ENCODE measurements around the gene RFX3. TPM values are rescaled to one million over a fixed set of nuclear protein-coding genes. Genes with fewer than 3 reads are reported as not detected.

Gene RFX3
- total and polyA plus RNA-seq, 3 donors from 2014 or later: 29.7 to 45.3 (median 30.7) TPM

DNA sequence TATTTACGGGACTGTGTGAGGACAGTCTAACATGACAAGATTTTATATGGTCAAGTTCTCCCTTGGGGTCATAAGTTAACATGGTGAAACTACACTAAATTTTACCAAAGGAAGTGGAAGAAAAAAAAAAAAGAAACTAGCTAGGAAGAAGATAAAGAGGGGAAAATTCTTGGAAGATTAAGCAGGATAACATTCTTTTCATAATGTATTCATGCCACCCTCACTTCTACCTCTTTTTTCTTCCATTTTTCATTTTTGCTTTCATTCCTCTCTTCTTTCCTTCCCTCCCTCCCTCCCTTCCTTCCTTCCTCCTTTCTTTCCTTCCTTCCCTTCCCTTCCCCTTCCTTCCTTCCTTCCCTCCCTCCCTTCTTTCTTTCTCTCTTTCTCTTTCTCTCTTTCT, 254.6 kb downstream of the RFX3 start:
- no peaks in the 10 kb centered on the region for H3K4me1 ChIP-seq
- intact Hi-C loops (cut with DNase I; ENCODE audit: low total_unique reads): no loop called here
- 94 to 100% methylated on average over 1 of the region's 1 CpG for WGBS, 2 donors
- H3K9me3 ChIP-seq: no peaks in the 10 kb centered on the region
- H3K4me3 ChIP-seq: no peak overlapping the region
- no peak for DNase-seq
- no peaks in the 10 kb centered on the region for H3K27me3 ChIP-seq
- no peaks in the 10 kb centered on the region for H3K36me3 ChIP-seq (ENCODE audit: low read depth, missing control alignments)
- H3K27ac ChIP-seq: no peak overlapping the region
- no peak for TF ChIP-seq POLR2A (IDR thresholded peaks at IDR 0.05)
- TF ChIP-seq, protein P1, sequence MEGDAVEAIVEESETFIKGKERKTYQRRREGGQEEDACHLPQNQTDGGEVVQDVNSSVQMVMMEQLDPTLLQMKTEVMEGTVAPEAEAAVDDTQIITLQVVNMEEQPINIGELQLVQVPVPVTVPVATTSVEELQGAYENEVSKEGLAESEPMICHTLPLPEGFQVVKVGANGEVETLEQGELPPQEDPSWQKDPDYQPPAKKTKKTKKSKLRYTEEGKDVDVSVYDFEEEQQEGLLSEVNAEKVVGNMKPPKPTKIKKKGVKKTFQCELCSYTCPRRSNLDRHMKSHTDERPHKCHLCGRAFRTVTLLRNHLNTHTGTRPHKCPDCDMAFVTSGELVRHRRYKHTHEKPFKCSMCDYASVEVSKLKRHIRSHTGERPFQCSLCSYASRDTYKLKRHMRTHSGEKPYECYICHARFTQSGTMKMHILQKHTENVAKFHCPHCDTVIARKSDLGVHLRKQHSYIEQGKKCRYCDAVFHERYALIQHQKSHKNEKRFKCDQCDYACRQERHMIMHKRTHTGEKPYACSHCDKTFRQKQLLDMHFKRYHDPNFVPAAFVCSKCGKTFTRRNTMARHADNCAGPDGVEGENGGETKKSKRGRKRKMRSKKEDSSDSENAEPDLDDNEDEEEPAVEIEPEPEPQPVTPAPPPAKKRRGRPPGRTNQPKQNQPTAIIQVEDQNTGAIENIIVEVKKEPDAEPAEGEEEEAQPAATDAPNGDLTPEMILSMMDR (IDR thresholded peaks at IDR 0.05): no peak

DNA sequence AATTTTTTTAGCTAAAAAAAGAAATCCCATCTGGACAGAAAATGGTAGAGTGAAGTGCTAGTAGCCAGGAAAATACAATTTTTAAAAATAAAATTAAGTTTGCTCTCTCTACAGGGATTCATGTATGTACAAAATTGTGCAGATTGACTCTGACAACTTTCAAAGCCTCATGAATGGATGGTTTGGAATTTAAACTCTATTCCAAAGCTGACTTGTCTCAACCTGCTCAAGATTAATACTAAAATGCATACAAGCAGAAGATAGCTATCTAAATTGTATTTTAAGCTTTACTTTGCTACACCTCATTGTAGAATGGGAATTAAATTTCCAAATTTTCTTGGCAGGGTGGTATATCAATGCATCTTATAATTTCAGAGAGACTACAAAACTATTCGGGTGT, 257.6 kb downstream of the RFX3 start:
- H3K27me3 ChIP-seq: no peaks in the 10 kb centered on the region
- intact Hi-C loops (cut with DNase I; ENCODE audit: low total_unique reads): no loop called here
- H3K27ac ChIP-seq: no peak overlapping the region
- no peaks in the 10 kb centered on the region for H3K4me1 ChIP-seq
- no peak overlapping the region for H3K4me3 ChIP-seq
- H3K36me3 ChIP-seq (ENCODE audit: low read depth, missing control alignments): no peaks in the 10 kb centered on the region
- no peak for DNase-seq
- TF ChIP-seq, protein P1 (IDR thresholded peaks at IDR 0.05): no peak
- TF ChIP-seq POLR2A (IDR thresholded peaks at IDR 0.05): no peak
- H3K9me3 ChIP-seq: no peaks in the 10 kb centered on the region
- 88 to 93% methylated on average over 1 of the region's 1 CpG for WGBS, 2 donors

DNA sequence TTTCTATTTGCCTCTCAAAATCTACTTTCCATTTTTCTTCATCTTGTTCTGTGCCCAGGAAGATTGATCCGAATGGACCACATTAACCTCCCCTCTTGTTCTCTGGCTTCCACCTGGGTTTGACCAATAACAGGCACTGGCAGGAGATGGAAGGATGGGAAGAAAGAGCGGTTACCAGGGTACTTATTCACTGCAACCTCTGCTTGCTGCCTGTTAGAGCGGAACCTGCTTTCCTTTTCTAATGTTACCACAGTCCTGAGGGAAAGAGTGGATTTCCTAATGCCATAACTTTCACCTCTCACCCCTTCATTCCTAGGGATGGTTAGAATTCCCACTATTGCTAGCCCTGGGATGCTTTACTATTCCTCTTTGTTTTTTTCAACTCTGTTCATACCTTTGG, 262.1 kb downstream of the RFX3 start:
- 92 to 95% methylated on average over 3 of the region's 3 CpGs for WGBS, 2 donors
- H3K9me3 ChIP-seq: no peaks in the 10 kb centered on the region
- H3K4me3 ChIP-seq: no peak overlapping the region
- H3K27me3 ChIP-seq: no peaks in the 10 kb centered on the region
- TF ChIP-seq, protein P1 (IDR thresholded peaks at IDR 0.05): no peak
- no peak for TF ChIP-seq POLR2A (IDR thresholded peaks at IDR 0.05)
- intact Hi-C loops (cut with DNase I; ENCODE audit: low total_unique reads): no loop called here
- H3K4me1 ChIP-seq: no peaks in the 10 kb centered on the region
- H3K27ac ChIP-seq: no peak overlapping the region
- no peak for DNase-seq
- H3K36me3 ChIP-seq (ENCODE audit: low read depth, missing control alignments): no peaks in the 10 kb centered on the region

DNA sequence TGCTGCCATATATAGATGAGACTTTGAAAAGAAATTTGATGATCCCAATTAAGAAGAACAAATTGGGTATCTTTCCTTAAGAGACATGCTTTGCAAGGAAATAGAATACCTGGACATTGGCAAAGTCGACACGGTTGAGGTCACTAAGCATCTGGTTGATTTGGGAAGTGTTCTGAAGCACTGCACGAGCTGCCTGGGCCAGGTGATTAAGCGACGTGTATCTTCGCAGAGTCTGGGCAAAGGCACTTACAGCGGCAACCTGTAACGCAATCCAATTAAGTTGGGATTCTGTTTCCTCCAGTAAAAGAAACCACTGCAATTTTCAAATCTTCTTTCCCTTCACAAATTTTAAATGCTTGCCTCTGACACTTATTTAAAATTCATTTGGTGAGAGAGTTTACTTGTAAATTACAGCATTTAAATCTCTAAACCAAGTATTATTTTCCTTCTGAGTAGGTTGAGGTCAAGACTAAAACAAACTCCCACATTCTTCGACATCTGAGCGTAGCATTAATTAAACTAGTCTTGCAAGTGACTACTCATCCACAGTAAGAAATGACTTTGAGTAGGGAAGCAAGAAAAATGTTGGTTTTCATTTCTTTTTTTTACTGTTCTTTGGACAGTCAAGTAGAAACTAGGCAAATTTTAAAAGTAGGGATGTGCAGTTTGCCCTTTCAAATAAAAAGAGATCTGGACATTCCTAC, 262.8 kb downstream of the RFX3 start:
- Histone ChIP-seq H3K4me3 (no peak overlapping the region), H3K4me1 (no peaks in the 10 kb centered on the region), H3K27ac (no peak overlapping the region), H3K9me3 (no peaks in the 10 kb centered on the region), H3K36me3 (ENCODE audit: low read depth, missing control alignments) (no peaks in the 10 kb centered on the region), H3K27me3 (no peaks in the 10 kb centered on the region)
- TF ChIP-seq POLR2A (IDR thresholded peaks at IDR 0.05): no peak
- TF ChIP-seq, protein P1 (IDR thresholded peaks at IDR 0.05): no peak
- DNase-seq: no peak
- 80 to 88% methylated on average over 10 of the region's 10 CpGs for whole genome bisulfite sequencing, 2 donors
- intact Hi-C loops (cut with DNase I; ENCODE audit: low total_unique reads): no loop called here

DNA sequence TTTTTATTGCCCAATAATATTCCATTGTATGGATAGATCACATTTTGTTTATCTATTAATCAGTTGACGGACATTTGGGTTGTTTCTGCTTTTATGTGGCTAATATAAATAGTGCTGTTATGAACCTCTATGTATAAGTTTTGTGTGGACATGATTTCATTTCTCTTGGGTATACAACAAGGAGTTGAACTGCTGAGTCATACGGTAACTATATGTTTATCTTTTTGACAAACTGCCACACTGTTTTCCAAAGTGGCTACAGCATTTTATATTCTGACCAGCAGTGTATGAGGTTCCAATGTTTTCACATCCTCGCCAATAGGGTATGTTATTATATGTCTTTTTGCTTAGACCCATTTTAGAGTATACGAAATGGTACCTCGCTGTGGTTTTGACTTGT, 264.3 kb downstream of the RFX3 start:
- Histone ChIP-seq H3K4me1 (no peaks in the 10 kb centered on the region), H3K4me3 (no peak overlapping the region), H3K36me3 (ENCODE audit: low read depth, missing control alignments) (no peaks in the 10 kb centered on the region), H3K9me3 (no peaks in the 10 kb centered on the region), H3K27ac (no peak overlapping the region), H3K27me3 (no peaks in the 10 kb centered on the region)
- TF ChIP-seq, protein P1 (IDR thresholded peaks at IDR 0.05): no peak
- no peak for TF ChIP-seq POLR2A (IDR thresholded peaks at IDR 0.05)
- no peak for DNase-seq
- intact Hi-C loops (cut with DNase I; ENCODE audit: low total_unique reads): no loop called here
- 94 to 95% methylated on average over 5 of the region's 5 CpGs for WGBS, 2 donors
